Aorta (tissue), 5 donors: ENCODE results near the gene EIF2S2. TPM values are rescaled to one million over a fixed set of nuclear protein-coding genes. Genes with fewer than 3 reads are reported as not detected.

Experiments used
- ATAC-seq: fragments of 200-7000 bp; cut with Tn5 transposase; one replicate; pipeline ENCODE4 v1.9.1; 2022; ENCODE audit warnings: moderate library complexity; ENCODE audit not compliant: low FRiP score
- DNase-seq, 2 donors: peaks; one replicate each; pipeline ENCODE4 v3.0.0-alpha.2; 2020
- H3K27ac ChIP-seq, 2 donors: one replicate each; pipeline ENCODE4 v1.5.1; 2013; ENCODE audit warnings: low read length in 2 of 2, mild to moderate bottlenecking in 2 of 2, moderate library complexity in 2 of 2, control low read depth in 1 of 2, inconsistent platforms in 1 of 2, low read depth in 1 of 2
- H3K27me3 ChIP-seq, 2 donors: one replicate each; pipeline ENCODE4 v1.6.1; 2013; ENCODE audit warnings: control low read depth in 1 of 2, low read length in 1 of 2, mild to moderate bottlenecking in 1 of 2, moderate library complexity in 1 of 2; ENCODE audit not compliant: insufficient read depth in 2 of 2, control insufficient read depth in 1 of 2
- H3K36me3 ChIP-seq, 2 donors: one replicate each; pipeline ENCODE4 v1.6.1; 2013; ENCODE audit warnings: control low read depth in 1 of 2, low read length in 1 of 2, mild to moderate bottlenecking in 1 of 2; ENCODE audit not compliant: insufficient read depth in 2 of 2, control insufficient read depth in 1 of 2
- H3K4me1 ChIP-seq, 2 donors: one replicate each; pipeline ENCODE4 v1.6.1; 2013; ENCODE audit warnings: low read length in 2 of 2, control low read depth in 1 of 2, mild to moderate bottlenecking in 1 of 2, moderate library complexity in 1 of 2; ENCODE audit not compliant: insufficient read depth in 2 of 2, control insufficient read depth in 1 of 2
- H3K4me3 ChIP-seq, 2 donors: one replicate each; pipeline ENCODE4 v1.5.1; 2013; ENCODE audit warnings: low read length in 2 of 2, control low read depth in 1 of 2, mild to moderate bottlenecking in 1 of 2
- H3K9me3 ChIP-seq: one replicate; pipeline ENCODE4 v1.6.1; 2013; ENCODE audit warnings: mild to moderate bottlenecking, low read length; ENCODE audit not compliant: control insufficient read depth
- WGBS, 2 donors: extraction: QIAGEN DNeasy Blood & Tissue Kit; methylation state at CpG; one replicate each; pipeline ENCODE4 v1.1.7; 2013; 5-methylcytosine and 5-hydroxymethylcytosine counted together
- intact Hi-C, 2 donors: fragments of 100-400 bp; cut with DNase I; formaldehyde crosslinking; loops; one replicate each; pipeline versions ENCODE4 v1.14.2 to v1.15.0; 2022
- polyA plus RNA-seq, 2 donors: library from polyadenylated mRNA; stranded (reverse); fragments of 200-250 nt; gene quantifications; one replicate each; pipeline ENCODE4 v1.2.3, GENCODE V29; 2013
- total RNA-seq, 2 donors: library from RNA; stranded (reverse); fragmentation: NEBNext Ultra II Directional; extraction: Animal tissue kit (Norgen Biotek cat#: 25700); gene quantifications; one replicate each; pipeline ENCODE4 v1.2.1, GENCODE V29; 2021
- donor health status: healthy with polysubstance abuse.
- donor health status: Bipolar disorder and iron deficiency.
- donor health status: DM: no; HTN: no; CAD: no.
- donor health status: DM: no; HTN: no; CAD: no.
- donor health status: DM: yes; HTN: yes; CAD: no.

Gene EIF2S2
- total and polyA plus RNA-seq, 4 donors: 37.1 to 54.0 (median 48.1) TPM

- H3K9me3 ChIP-seq: no peaks in the 10 kb centered on the region
- H3K27me3 ChIP-seq: no peaks in the 10 kb centered on the region
- H3K4me3 ChIP-seq: no peak overlapping the region
- no peak for ATAC-seq
- no peak for DNase-seq
- WGBS, 2 donors: 36 to 41% methylated on average over 1 of the region's 1 CpG
- H3K36me3 ChIP-seq: no peaks in the 10 kb centered on the region
- H3K4me1 ChIP-seq: peaks cover 0 to 8% of the 10 kb centered on the region in 2 donors
- no peak overlapping the region for H3K27ac ChIP-seq
- intact Hi-C loops: loop anchor here in 1 of 2 donors (5.0 kb wide), 1 partner anchor 38 kb away; no protein-coding TSS in a partner anchor
Observed at GRCh38 chr20:34055290-34055689, 56.8 kb downstream of the EIF2S2 start.

GRCh38 chr20:34052414-34052813 is 59.6 kb downstream of the EIF2S2 start:
- ATAC-seq (no peak), DNase-seq (no peak)
- H3K27me3 ChIP-seq: no peaks in the 10 kb centered on the region
- no peak overlapping the region for H3K27ac ChIP-seq
- H3K9me3 ChIP-seq: no peaks in the 10 kb centered on the region
- peaks cover 0 to 12% of the 10 kb centered on the region in 2 donors for H3K4me1 ChIP-seq
- H3K36me3 ChIP-seq: no peaks in the 10 kb centered on the region
- WGBS, 2 donors: 78% methylated on average over 2 of the region's 2 CpGs
- intact Hi-C loops: no loop called here
- no peak overlapping the region for H3K4me3 ChIP-seq

- Histone ChIP-seq H3K27ac (no peak overlapping the region), H3K36me3 (no peaks in the 10 kb centered on the region), H3K4me3 (no peak overlapping the region), H3K27me3 (no peaks in the 10 kb centered on the region), H3K4me1 (peaks cover 0 to 21% of the 10 kb centered on the region in 2 donors), H3K9me3 (no peaks in the 10 kb centered on the region)
- no peak for DNase-seq
- intact Hi-C loops: loop anchor here in 1 of 2 donors (10.0 kb wide), 1 partner anchor 55 kb away; the partner anchor contains the start of gene RALY
- WGBS, 2 donors: 47 to 50% methylated on average over 4 of the region's 4 CpGs
- ATAC-seq: peak; percentile 70
Observed at GRCh38 chr20:34049897-34050695, 61.9 kb downstream of the EIF2S2 start.

- Histone ChIP-seq H3K27ac (no peak overlapping the region), H3K4me3 (no peak overlapping the region), H3K27me3 (no peaks in the 10 kb centered on the region), H3K36me3 (no peaks in the 10 kb centered on the region), H3K9me3 (no peaks in the 10 kb centered on the region), H3K4me1 (peaks cover 0 to 22% of the 10 kb centered on the region in 2 donors)
- WGBS, 2 donors: 94 to 98% methylated on average over 1 of the region's 1 CpG
- intact Hi-C loops: loop anchor here in 1 of 2 donors (10.0 kb wide), 1 partner anchor 55 kb away; the partner anchor contains the start of gene RALY
- ATAC-seq: no peak
- DNase-seq: no peak
Observed at GRCh38 chr20:34049389-34049788, 62.7 kb downstream of the EIF2S2 start.

- no peaks in the 10 kb centered on the region for H3K27me3 ChIP-seq
- ATAC-seq (no peak), DNase-seq (no peak)
- 76 to 84% methylated on average over 4 of the region's 4 CpGs for WGBS, 2 donors
- no peaks in the 10 kb centered on the region for H3K9me3 ChIP-seq
- H3K4me3 ChIP-seq: no peak overlapping the region
- H3K4me1 ChIP-seq: peaks cover 4 to 25% of the 10 kb centered on the region in 2 donors
- no peaks in the 10 kb centered on the region for H3K36me3 ChIP-seq
- H3K27ac ChIP-seq: no peak overlapping the region
- intact Hi-C loops: loop anchor here in 1 of 2 donors (10.0 kb wide), 1 partner anchor 53 kb away; the partner anchor contains the start of gene RALY
Observed at GRCh38 chr20:34047917-34048316, 64.1 kb downstream of the EIF2S2 start.

GRCh38 chr20:34047010-34047687 is 64.9 kb downstream of the EIF2S2 start:
- intact Hi-C loops: loop anchor here in 1 of 2 donors (10.0 kb wide), 1 partner anchor 52 kb away; the partner anchor contains the start of gene RALY
- Histone ChIP-seq H3K9me3 (no peaks in the 10 kb centered on the region), H3K4me1 (peaks cover 5 to 25% of the 10 kb centered on the region in 2 donors), H3K4me3 (no peak overlapping the region), H3K27ac (no peak overlapping the region), H3K36me3 (no peaks in the 10 kb centered on the region), H3K27me3 (no peaks in the 10 kb centered on the region)
- DNase-seq (no peak), ATAC-seq (no peak)
- WGBS, 2 donors: 98 to 99% methylated on average over 7 of the region's 7 CpGs

GRCh38 chr20:34045930-34046725 is 65.9 kb downstream of the EIF2S2 start:
- no peak for DNase-seq
- ATAC-seq: no peak
- H3K4me3 ChIP-seq: no peak overlapping the region
- no peaks in the 10 kb centered on the region for H3K27me3 ChIP-seq
- H3K27ac ChIP-seq: no peak overlapping the region
- intact Hi-C loops: loop anchor here in 1 of 2 donors (10.0 kb wide), 1 partner anchor 51 kb away; the partner anchor contains the start of gene RALY
- H3K4me1 ChIP-seq: peaks cover 7 to 23% of the 10 kb centered on the region in 2 donors
- 88 to 94% methylated on average over 5 of the region's 5 CpGs for WGBS, 2 donors
- H3K36me3 ChIP-seq: no peaks in the 10 kb centered on the region
- H3K9me3 ChIP-seq: no peaks in the 10 kb centered on the region

GRCh38 chr20:34045294-34045693 is 66.7 kb downstream of the EIF2S2 start:
- Histone ChIP-seq H3K36me3 (no peaks in the 10 kb centered on the region), H3K27me3 (no peaks in the 10 kb centered on the region), H3K4me1 (peaks cover 9 to 19% of the 10 kb centered on the region in 2 donors), H3K4me3 (no peak overlapping the region), H3K27ac (no peak overlapping the region), H3K9me3 (no peaks in the 10 kb centered on the region)
- intact Hi-C loops: loop anchor here in 1 of 2 donors (10.0 kb wide), 1 partner anchor 50 kb away; the partner anchor contains the start of gene RALY
- DNase-seq (peak in 1 of 2 donors; percentile 52), ATAC-seq (peak; percentile 70)
- WGBS, 2 donors: 0 to 3% methylated on average over 2 of the region's 2 CpGs
